Gastroesophageal sphincter (tissue), 4 donors: ENCODE data around the gene ANKRD24. TPM values are rescaled to one million over a fixed set of nuclear protein-coding genes. Genes with fewer than 3 reads are reported as not detected.
"Not testable (repeated sequence)": the region's sequence is repeated elsewhere in the genome, so short reads cannot be mapped to it uniquely, and the experiment has no call there.

Source experiments
- ATAC-seq: fragments of 150-250 bp; one replicate; pipeline ENCODE4 v1.9.1; 2016; ENCODE audit warnings: mild to moderate bottlenecking, moderate library complexity
- H3K27ac ChIP-seq, 4 donors: fragments of 200-600 bp; sonication (generic) in 3 of 4; 1 replicate in 3 of 4; 2 replicates in 1 of 4; pipeline ENCODE4 v1.5.1; 2016 to 2019
- H3K27me3 ChIP-seq: fragments of 200-600 bp; sonication (generic); one replicate; pipeline ENCODE4 v1.5.1; 2019
- H3K36me3 ChIP-seq, 2 donors: fragments of 200-600 bp; sonication (generic); one replicate each; pipeline ENCODE4 v1.5.1; 2019; ENCODE audit warnings: control low read depth in 1 of 2
- H3K4me1 ChIP-seq, 3 donors: fragments of 200-600 bp; sonication (generic); 1 replicate in 2 of 3; 2 replicates in 1 of 3; pipeline ENCODE4 v1.5.1; 2016 to 2019; ENCODE audit warnings: control low read depth in 2 of 3
- H3K4me3 ChIP-seq, 2 donors: fragments of 200-600 bp; sonication (generic); one replicate each; pipeline ENCODE4 v1.5.1; 2019; ENCODE audit warnings: mild to moderate bottlenecking in 1 of 2, moderate library complexity in 1 of 2
- H3K9me3 ChIP-seq, 3 donors: fragments of 200-600 bp; sonication (generic); one replicate each; pipeline ENCODE4 v1.5.1; 2017 to 2019; ENCODE audit warnings: control low read depth in 2 of 3
- EP300 ChIP-seq: sonication (generic); formaldehyde crosslinking; IDR thresholded peaks from one replicate; pipeline ENCODE4 v1.6.1; 2017; ENCODE audit warnings: antibody characterized with exemption, mild to moderate bottlenecking
- POLR2A ChIP-seq, 2 donors: fragments of 450-650 bp; IDR thresholded peaks; one replicate each; pipeline ENCODE4 v1.6.1; 2017; ENCODE audit warnings: antibody characterized with exemption in 2 of 2, mild to moderate bottlenecking in 2 of 2, moderate library complexity in 1 of 2
- POLR2AphosphoS5 ChIP-seq: sonication (generic); formaldehyde crosslinking; IDR thresholded peaks from one replicate; pipeline ENCODE4 v1.6.1; 2017; ENCODE audit warnings: antibody characterized with exemption
- WGBS, 2 donors: methylation state at CpG; one replicate each; pipeline ENCODE4 v1.1.5; 2018; ENCODE audit warnings: low coverage in 1 of 2; 5-methylcytosine and 5-hydroxymethylcytosine counted together
- total RNA-seq, 4 donors: library from RNA; depleted of rRNA; stranded (reverse); fragments of >200 nt; gene quantifications; one replicate each; pipeline ENCODE4 v1.1.0, GENCODE V29; 2016
- TF ChIP-seq, protein P1 (sequence below), 4 experiments: fragments of 200-600 bp in 2 of 4; fragments of 450-650 bp in 2 of 4; sonication (generic) in 1 of 4; IDR thresholded peaks; one replicate each; pipeline ENCODE4 v1.5.1; 2017 to 2019; ENCODE audit warnings: antibody characterized with exemption in 4 of 4, mild to moderate bottlenecking in 2 of 4, moderate library complexity in 2 of 4

ANKRD24 gene
- total RNA-seq: 1 to 10 TPM in 3 of 4 donors, under 1 TPM in 1; 0.12 to 2.6 (median 1.2) TPM

- H3K27me3 ChIP-seq: peaks cover 29% of the 10 kb centered on the region
- peaks cover 0 to 28% (median 13%) of the 10 kb centered on the region in 3 donors for H3K4me1 ChIP-seq
- H3K36me3 ChIP-seq: peaks cover 0 to 34% of the 10 kb centered on the region in 2 donors
- WGBS, 2 donors: 0% methylated on average over 7 of the region's 58 CpGs; no CpG with 5 or more reads in 1 of the 2 donors
- no peaks in the 10 kb centered on the region for H3K9me3 ChIP-seq
- ATAC-seq: peak; percentile 95
- H3K27ac ChIP-seq: peak within 1 kb of the TSS in 3 of 4 donors; percentile 76 to 88 (median 83)
- peak within 1 kb of the TSS; percentile 53 to 96 for H3K4me3 ChIP-seq
- TF ChIP-seq POLR2A (IDR thresholded peaks at IDR 0.05) (peak; percentile 50 to 52), EP300 (no peak), POLR2AphosphoS5 (peak; percentile 94)
- TF ChIP-seq, protein P1, sequence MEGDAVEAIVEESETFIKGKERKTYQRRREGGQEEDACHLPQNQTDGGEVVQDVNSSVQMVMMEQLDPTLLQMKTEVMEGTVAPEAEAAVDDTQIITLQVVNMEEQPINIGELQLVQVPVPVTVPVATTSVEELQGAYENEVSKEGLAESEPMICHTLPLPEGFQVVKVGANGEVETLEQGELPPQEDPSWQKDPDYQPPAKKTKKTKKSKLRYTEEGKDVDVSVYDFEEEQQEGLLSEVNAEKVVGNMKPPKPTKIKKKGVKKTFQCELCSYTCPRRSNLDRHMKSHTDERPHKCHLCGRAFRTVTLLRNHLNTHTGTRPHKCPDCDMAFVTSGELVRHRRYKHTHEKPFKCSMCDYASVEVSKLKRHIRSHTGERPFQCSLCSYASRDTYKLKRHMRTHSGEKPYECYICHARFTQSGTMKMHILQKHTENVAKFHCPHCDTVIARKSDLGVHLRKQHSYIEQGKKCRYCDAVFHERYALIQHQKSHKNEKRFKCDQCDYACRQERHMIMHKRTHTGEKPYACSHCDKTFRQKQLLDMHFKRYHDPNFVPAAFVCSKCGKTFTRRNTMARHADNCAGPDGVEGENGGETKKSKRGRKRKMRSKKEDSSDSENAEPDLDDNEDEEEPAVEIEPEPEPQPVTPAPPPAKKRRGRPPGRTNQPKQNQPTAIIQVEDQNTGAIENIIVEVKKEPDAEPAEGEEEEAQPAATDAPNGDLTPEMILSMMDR (IDR thresholded peaks at IDR 0.05): peak in 1 of 4 experiments; percentile 2
Observed at GRCh38 chr19:4182084-4182810, at the start of gene ANKRD24, which contains the start of gene SIRT6. ANKRD24 (plus strand) TSS chr19:4182689; CDS start chr19:4186426, 3,737 bp downstream. SIRT6 (minus strand) TSS chr19:4182563; CDS start chr19:4182539, 24 bp downstream.

DNA sequence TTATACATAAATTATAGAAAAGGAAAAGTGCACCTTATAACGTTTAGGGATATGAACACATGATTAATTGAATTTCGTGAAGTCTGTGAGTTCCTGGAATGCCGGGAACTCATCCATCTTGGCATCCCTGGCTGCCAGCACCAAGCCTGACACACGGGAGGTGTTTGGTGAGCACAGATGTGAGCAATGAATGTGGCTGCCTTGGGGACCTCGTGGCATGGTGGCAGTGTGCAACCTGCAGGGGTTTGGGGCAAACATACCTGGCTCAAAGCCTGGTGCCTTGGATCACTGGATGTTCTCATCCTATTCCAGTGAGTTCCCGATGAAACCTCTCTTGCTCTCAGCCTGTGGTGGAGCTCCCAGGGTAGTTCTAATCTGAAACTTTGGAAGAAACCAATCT lies 48.1 kb upstream of the ANKRD24 start:
- Histone ChIP-seq H3K27ac (no peak overlapping the region), H3K36me3 (no peaks in the 10 kb centered on the region), H3K4me3 (no peak overlapping the region), H3K4me1 (no peaks in the 10 kb centered on the region), H3K27me3 (peaks cover 26% of the 10 kb centered on the region), H3K9me3 (no peaks in the 10 kb centered on the region)
- WGBS, 2 donors: 7 to 14% methylated on average over 1 to 5 of the region's 6 CpGs
- no peak for ATAC-seq
- TF ChIP-seq POLR2AphosphoS5 (no peak), POLR2A (IDR thresholded peaks at IDR 0.05) (no peak), EP300 (no peak)
- TF ChIP-seq, protein P1 (IDR thresholded peaks at IDR 0.05): no peak

DNA sequence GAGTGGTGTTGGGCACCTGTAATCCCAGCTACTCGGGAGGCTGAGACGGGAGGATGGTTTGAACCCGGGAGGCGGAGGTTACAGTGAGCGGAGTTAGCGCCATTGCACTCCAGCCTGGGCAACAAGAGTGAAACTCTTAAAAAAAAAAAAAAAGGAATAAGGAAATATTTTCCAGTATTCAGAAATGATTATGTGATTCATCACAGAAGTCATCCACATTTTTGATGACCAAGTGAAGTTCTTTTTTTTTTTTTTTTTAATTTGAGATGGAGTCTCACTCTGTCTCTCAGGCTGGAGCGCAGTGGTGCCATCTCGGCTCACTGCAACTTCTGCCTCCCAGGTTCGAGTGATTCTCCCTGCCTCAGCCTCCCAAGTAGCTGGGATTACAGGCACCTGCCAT lies 47.1 kb upstream of the ANKRD24 start:
- not testable (repeated sequence) for H3K9me3 ChIP-seq

GRCh38 chr19:4136680-4137088 lies 45.8 kb upstream of the ANKRD24 start:
- 74 to 78% methylated on average over 3 of the region's 8 CpGs for WGBS, 2 donors
- TF ChIP-seq POLR2AphosphoS5: no peak
- TF ChIP-seq, protein P1 (IDR thresholded peaks at IDR 0.05): no peak
- TF ChIP-seq POLR2A (IDR thresholded peaks at IDR 0.05): no peak
- TF ChIP-seq EP300: no peak

More for the DNA sequence above, 47.1 kb upstream of the ANKRD24 start:
- not testable (repeated sequence) for H3K27ac ChIP-seq, H3K36me3 ChIP-seq, H3K4me1 ChIP-seq, ATAC-seq, H3K4me3 ChIP-seq
- WGBS, 2 donors: 84 to 100% methylated on average over 3 to 9 of the region's 9 CpGs
- H3K27me3 ChIP-seq: peaks cover 17% of the 10 kb centered on the region

GRCh38 chr19:4138445-4138844 lies 44.0 kb upstream of the ANKRD24 start:
- H3K36me3 ChIP-seq: no peaks in the 10 kb centered on the region
- 80 to 87% methylated on average over 1 to 3 of the region's 5 CpGs for WGBS, 2 donors
- no peak for TF ChIP-seq EP300
- TF ChIP-seq, protein P1 (IDR thresholded peaks at IDR 0.05): no peak
- TF ChIP-seq POLR2AphosphoS5: no peak
- TF ChIP-seq POLR2A (IDR thresholded peaks at IDR 0.05): no peak

More at GRCh38 chr19:4136680-4137088, 45.8 kb upstream of the ANKRD24 start:
- Histone ChIP-seq H3K27me3 (peaks cover 14% of the 10 kb centered on the region), H3K36me3 (no peaks in the 10 kb centered on the region), H3K9me3 (no peaks in the 10 kb centered on the region), H3K27ac (no peak overlapping the region), H3K4me3 (no peak overlapping the region), H3K4me1 (peaks cover 0 to 9% (median 0%) of the 10 kb centered on the region in 3 donors)
- ATAC-seq: no peak

More at GRCh38 chr19:4138445-4138844, 44.0 kb upstream of the ANKRD24 start:
- Histone ChIP-seq H3K4me1 (peaks cover 0 to 9% (median 0%) of the 10 kb centered on the region in 3 donors), H3K4me3 (no peak overlapping the region), H3K27ac (no peak overlapping the region), H3K27me3 (peaks cover 18% of the 10 kb centered on the region), H3K9me3 (no peaks in the 10 kb centered on the region)
- no peak for ATAC-seq
